ENCODE measurements around the gene POLD3. TPM values are rescaled to one million over a fixed set of nuclear protein-coding genes. Genes with fewer than 3 reads are reported as not detected.
A peak's percentile ranks its signal among the peaks of the same experiment; 100 is the strongest.

Gene POLD3
- total RNA-seq, 6 experiments from 2014 or later, result 10.1 to 17.5 (median 15.3) TPM

GRCh38 chr11:74672332-74672955 is 80.1 kb downstream of the POLD3 start:
- DNase-seq, result peak; percentile 15
- H3K36me3 Mint-ChIP-seq (ENCODE audit: low read depth), result no peaks in the 10 kb centered on the region
- H3K27me3 Mint-ChIP-seq (ENCODE audit: insufficient read depth), result no peaks in the 10 kb centered on the region
- TF ChIP-seq CTCF (IDR thresholded peaks at IDR 0.05), result peak; percentile 25; the same call in 1 of the 2 replicates
- H3K4me3 Mint-ChIP-seq, result peak overlapping the region; percentile 73; the same call in 1 of the 2 replicates
- no peaks in the 10 kb centered on the region; the same call in 1 of the 2 replicates for H3K9me3 Mint-ChIP-seq
- H3K27ac Mint-ChIP-seq, result peak overlapping the region; percentile 100
- H3K4me1 Mint-ChIP-seq (ENCODE audit: low read depth), result peaks cover 43% of the 10 kb centered on the region

GRCh38 chr11:74672956-74673692 is 80.7 kb downstream of the POLD3 start:
- Mint-ChIP-seq H3K36me3 (ENCODE audit: low read depth) (no peaks in the 10 kb centered on the region), H3K27me3 (ENCODE audit: insufficient read depth) (no peaks in the 10 kb centered on the region), H3K4me1 (ENCODE audit: low read depth) (peaks cover 43% of the 10 kb centered on the region), H3K9me3 (no peaks in the 10 kb centered on the region; the same call in 1 of the 2 replicates), H3K27ac (peak overlapping the region; percentile 100), H3K4me3 (peak overlapping the region; percentile 73)
- no peak for TF ChIP-seq CTCF (IDR thresholded peaks at IDR 0.05)
- DNase-seq, result peak; percentile 97

GRCh38 chr11:74673693-74674360 is 81.4 kb downstream of the POLD3 start:
- peak overlapping the region; percentile 73 for H3K4me3 Mint-ChIP-seq
- no peak for TF ChIP-seq CTCF (IDR thresholded peaks at IDR 0.05)
- H3K4me1 Mint-ChIP-seq (ENCODE audit: low read depth), result peaks cover 43% of the 10 kb centered on the region
- no peak for DNase-seq
- peak overlapping the region; percentile 100 for H3K27ac Mint-ChIP-seq
- H3K27me3 Mint-ChIP-seq (ENCODE audit: insufficient read depth), result no peaks in the 10 kb centered on the region
- no peaks in the 10 kb centered on the region; the same call in 1 of the 2 replicates for H3K9me3 Mint-ChIP-seq
- no peaks in the 10 kb centered on the region for H3K36me3 Mint-ChIP-seq (ENCODE audit: low read depth)

- no peak for TF ChIP-seq CTCF (IDR thresholded peaks at IDR 0.05)
- Mint-ChIP-seq H3K4me3 (no peak overlapping the region), H3K9me3 (no peaks in the 10 kb centered on the region; the same call in 1 of the 2 replicates), H3K27ac (no peak overlapping the region), H3K4me1 (ENCODE audit: low read depth) (peaks cover 43% of the 10 kb centered on the region), H3K27me3 (ENCODE audit: insufficient read depth) (no peaks in the 10 kb centered on the region), H3K36me3 (ENCODE audit: low read depth) (no peaks in the 10 kb centered on the region)
- no peak for DNase-seq
Observed at GRCh38 chr11:74675761-74676160, 83.4 kb downstream of the POLD3 start.

- no peak for DNase-seq
- no peaks in the 10 kb centered on the region; the same call in 1 of the 2 replicates for H3K9me3 Mint-ChIP-seq
- no peak overlapping the region for H3K27ac Mint-ChIP-seq
- TF ChIP-seq CTCF (IDR thresholded peaks at IDR 0.05), result no peak
- H3K27me3 Mint-ChIP-seq (ENCODE audit: insufficient read depth), result no peaks in the 10 kb centered on the region
- H3K36me3 Mint-ChIP-seq (ENCODE audit: low read depth), result no peaks in the 10 kb centered on the region
- no peak overlapping the region for H3K4me3 Mint-ChIP-seq
- peaks cover 37% of the 10 kb centered on the region for H3K4me1 Mint-ChIP-seq (ENCODE audit: low read depth)
Observed at GRCh38 chr11:74676596-74676995, 84.2 kb downstream of the POLD3 start.
